ENCODE results near the gene DNAJC16.

DNA sequence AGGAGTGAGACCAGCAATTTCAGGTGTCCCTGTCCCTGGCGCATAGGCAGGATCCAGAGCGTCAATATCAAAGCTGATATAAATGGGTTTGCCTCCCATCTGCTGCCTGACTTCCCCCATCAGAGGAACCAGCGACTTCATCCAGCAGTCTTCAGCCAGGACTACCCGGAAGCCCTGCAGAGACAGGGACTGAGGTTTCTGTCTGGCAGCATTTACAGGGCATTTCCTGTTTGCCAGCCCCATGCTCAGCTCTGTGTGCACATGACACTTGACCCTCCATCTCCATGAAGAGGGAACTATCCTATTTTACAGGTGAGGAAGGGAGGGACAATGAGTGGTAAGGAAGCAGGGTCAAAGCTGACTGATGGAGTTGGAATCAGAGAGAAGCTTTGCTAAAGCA is 51.0 kb downstream of the DNAJC16 start:
- TF ChIP-seq, protein P1, sequence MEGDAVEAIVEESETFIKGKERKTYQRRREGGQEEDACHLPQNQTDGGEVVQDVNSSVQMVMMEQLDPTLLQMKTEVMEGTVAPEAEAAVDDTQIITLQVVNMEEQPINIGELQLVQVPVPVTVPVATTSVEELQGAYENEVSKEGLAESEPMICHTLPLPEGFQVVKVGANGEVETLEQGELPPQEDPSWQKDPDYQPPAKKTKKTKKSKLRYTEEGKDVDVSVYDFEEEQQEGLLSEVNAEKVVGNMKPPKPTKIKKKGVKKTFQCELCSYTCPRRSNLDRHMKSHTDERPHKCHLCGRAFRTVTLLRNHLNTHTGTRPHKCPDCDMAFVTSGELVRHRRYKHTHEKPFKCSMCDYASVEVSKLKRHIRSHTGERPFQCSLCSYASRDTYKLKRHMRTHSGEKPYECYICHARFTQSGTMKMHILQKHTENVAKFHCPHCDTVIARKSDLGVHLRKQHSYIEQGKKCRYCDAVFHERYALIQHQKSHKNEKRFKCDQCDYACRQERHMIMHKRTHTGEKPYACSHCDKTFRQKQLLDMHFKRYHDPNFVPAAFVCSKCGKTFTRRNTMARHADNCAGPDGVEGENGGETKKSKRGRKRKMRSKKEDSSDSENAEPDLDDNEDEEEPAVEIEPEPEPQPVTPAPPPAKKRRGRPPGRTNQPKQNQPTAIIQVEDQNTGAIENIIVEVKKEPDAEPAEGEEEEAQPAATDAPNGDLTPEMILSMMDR (IDR thresholded peaks at IDR 0.05): no peak
- no peak for TF ChIP-seq POLR2A (IDR thresholded peaks at IDR 0.05)

All from Peyer's patch (tissue), 4 donors.